ENCODE data around the gene FHL2.
A peak's percentile ranks its signal among the peaks of the same experiment; 100 is the strongest.
"Not testable (repeated sequence)": the region's sequence is repeated elsewhere in the genome, so short reads cannot be mapped to it uniquely, and the experiment has no call there.

Gene FHL2

DNA sequence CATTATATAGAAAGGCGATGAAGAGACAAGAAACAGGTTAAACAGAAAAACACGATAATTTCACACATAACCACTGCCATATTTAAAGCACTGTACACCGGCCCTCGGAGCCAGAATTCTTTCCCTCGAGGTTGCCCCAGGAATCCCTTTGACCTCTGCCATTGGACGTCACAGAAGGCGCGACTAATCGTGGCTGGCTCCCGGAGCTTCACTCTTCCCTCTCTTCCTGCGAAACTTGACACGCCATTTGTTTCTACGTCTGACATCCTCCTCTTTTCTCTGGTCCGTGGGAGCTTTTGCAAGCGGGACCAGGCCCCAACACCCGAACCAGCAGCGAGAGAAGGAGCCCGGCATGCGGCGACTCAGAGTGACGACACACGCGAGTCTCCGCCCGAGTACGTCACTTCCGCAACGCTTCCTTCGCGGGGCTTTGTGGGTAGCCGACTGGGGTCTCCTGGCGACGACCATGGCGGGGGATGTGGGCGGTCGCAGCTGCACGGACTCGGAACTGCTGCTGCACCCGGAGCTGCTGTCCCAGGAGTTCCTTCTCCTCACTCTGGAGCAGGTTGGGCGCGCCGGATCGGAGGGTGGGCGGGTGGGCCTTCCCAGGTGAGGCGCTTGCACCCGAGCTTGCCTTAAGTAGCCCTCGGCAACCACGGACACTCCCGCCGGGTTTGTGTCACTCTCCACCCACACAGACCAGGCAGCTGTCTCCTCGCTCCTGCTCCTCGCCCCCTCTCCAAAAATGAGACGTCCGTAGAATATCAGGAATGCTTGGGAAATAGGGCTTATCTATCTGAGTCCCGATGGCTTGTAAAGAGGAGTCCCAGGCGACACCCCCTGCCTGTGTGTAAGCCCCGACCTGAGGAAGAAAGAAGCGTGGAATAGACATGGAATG is 61.5 kb downstream of the FHL2 start, which contains the start of gene C2orf49:
Gene C2orf49 (plus strand): TSS at position 419 of the 898 bp plus-strand sequence. CDS start 48 bp downstream, at position 467.
- peak; percentile 75 for DNase-seq (ENCODE audit: low read depth)

DNA sequence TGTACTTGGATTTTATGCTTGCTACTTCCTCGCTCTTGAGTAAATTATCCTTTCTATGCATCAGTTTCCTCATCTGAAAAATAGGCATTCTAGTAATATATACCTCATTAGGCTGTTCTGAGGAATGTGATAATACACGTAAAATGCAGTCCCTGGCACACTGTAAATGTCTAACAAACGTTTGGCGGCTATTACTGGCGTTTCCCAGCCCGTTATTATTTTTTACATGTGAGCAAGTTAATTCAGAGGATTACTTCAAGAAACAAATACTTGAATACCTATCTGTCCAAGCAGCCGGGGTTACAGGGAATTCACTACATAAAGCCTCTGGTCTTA is 62.1 kb downstream of the FHL2 start:
- DNase-seq (ENCODE audit: low read depth): no peak

DNA sequence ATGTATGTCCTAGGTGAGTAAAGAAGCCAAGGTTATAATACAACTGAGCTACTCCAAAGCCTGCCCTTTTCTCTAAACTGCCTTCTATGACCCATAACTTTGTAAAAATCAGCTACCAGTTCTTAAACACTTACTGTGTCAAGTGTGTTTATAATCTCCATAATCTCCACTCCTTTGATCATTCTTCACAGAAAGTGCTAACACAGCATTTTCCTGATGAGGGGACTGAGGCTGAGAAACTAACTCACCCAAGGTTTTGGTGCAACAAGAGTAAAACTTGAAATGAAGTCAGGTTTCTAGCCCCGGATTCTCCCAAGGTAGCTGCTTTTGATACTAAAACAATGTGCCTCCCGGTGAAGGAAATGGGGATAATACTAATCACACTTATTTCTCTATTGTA is 63.4 kb downstream of the FHL2 start:
- DNase-seq (ENCODE audit: low read depth): no peak

DNA sequence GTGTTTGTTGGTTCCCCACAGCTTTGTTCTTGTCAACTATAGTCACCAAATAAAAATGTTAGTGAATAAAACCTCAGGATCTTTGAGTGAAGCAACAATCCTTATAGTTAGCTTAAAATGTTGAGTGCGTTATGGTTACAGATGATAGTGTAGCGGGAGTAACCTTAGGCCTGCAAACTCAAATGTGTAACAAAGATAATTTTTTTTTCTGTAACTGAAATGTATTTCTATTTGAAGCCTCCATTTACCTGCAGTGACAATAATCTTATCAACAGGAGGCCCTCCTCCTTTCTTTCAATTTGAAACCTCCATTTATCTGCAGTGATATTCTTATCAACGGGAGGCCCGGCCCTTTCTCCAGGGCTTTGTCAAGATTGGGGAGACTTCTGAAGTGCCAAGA is 64.6 kb downstream of the FHL2 start:
- no peak for DNase-seq (ENCODE audit: low read depth)

DNA sequence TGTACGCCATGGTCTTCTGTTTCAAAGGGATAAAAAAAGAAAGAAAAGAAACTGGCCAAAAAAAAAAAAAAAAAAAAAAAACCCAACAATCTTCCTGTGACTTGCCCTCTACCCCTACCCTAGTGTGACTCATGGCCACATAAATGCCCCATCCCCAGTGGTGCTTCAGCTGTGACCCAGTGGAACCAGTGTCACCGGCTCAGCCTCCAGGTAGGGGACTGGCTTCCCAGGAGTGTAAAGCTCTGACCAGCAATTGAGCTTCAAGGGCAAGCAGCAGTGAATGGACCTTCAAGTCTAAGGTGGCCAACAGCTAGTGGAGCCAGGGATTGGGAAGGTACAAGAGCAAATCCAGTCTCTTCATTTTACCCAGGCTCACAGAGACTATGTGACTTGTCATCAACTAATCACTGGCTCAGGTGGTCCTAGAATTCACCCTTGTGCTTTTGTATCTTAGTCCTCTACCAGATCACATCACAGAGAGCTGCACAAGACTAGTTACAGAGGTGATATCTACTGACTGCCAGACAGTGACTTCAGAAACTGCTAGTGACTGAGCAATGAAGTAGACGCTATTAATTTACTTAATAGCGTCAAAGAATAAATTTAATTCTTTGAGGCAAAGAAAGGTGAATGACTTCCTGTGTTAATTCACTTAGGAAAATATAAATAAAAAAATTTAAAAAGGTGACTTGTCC is 68.0 kb downstream of the FHL2 start:
- DNase-seq (ENCODE audit: low read depth): no peak

DNA sequence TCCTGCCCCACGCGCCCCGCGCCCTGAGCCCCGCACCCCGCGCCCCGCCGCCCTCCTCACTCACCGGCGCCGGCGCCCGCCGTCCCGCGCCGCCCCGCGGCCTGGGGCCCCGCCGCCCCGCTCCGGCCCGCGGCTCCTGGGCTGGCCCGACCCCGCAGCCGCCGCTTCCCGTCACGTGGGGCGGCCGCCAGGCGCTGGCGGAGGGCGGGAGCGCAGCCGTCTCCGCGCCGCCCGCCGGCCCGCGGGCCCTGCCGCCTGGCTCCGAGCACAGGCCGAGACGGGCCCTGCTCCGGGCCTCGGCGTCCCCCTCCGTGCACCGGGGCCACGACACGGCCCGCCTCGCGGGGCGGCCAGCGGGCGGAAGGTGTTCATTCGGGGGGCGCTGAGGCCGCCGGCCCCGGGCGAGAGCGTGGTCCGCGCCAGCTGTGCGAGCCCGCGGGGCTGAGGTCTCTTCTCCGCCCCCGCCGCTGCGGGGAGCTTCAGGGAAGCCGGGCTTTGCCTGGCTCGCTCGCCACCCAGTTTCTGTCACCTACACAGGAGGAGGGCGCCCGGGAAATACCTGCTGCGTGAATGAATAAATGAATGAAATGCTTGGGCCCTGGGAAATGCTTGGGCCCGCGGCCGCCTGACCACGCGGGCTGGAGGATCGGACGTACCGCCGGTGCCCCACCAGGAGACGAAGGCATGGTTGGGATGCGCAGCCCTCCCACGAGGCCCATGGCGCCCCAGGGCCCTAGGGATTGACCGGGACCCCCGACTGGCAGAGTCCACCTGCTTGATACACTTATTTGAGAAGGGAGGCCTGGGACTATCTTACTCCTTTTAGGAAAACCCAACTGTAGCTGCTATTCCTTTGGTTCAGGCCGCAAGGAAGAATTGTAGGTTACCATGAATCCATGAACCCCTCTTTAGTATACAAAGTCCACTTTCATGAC is 69.0 kb downstream of the FHL2 start, which contains the start of gene TGFBRAP1:
Gene TGFBRAP1 (minus strand): TSS at position 175 of the 935 bp plus-strand sequence. CDS start 21,434 bp downstream, outside the sequence.
- DNase-seq (ENCODE audit: low read depth): no peak

DNA sequence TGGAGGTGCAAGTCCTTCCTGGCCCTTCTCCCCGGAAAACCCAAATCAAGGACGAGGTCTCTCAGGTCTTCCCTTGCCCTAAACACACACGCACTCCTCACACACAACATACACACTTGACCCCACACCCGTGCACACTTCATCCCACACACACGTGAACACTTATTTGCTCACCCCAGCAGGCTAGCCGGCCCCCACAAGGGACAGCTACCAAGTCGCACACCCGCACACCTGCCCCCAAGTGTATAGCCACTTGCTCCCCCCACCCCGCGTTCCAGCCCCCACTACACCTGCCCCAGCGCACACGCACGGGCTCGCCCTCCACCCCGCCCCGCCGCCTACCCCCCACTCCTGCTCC is 69.7 kb downstream of the FHL2 start:
- no peak for DNase-seq (ENCODE audit: low read depth)

DNA sequence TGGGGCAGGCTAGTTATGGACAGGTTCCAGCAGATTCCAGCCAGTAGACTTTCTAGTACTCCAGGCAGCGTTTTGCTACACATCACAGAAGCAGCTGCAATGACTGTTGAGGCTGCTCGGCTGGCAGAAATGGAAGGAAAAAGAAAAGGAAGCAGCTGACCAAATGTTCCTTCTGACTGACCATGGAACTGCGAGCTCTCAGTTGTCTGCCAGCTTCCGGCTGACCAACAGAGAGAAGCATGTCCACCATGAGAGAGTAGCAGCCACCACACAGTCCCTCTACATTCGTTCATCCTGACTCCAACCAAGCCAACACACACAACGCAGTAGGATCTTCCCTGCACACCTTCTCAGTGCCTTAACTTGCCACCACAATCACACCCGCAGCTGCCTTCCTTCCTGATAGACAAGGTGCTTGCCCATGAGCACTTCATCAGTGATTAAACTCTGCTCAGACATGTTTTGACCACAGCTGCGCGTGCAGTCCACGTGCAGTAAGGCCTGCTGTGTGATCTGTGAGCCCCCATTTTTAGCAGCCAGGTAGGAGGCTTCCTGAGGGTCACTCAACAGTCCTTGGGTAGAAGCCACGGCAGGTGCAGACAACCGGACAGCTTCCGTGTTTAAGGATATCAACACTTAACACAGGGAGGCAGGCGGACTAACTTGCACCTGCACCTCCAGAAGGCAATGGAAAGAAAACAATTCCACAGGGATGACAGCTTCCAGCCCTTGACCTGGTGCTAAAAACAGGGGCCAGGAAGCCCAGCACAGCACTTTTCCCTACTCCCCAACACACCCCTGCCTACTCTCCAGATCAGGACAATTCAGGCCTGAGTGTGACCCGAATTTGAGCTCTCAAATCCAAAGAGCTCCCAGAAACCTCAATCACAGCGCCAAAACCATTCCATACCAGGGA is 70.3 kb downstream of the FHL2 start:
- peak; percentile 42 for DNase-seq (ENCODE audit: low read depth)

DNA sequence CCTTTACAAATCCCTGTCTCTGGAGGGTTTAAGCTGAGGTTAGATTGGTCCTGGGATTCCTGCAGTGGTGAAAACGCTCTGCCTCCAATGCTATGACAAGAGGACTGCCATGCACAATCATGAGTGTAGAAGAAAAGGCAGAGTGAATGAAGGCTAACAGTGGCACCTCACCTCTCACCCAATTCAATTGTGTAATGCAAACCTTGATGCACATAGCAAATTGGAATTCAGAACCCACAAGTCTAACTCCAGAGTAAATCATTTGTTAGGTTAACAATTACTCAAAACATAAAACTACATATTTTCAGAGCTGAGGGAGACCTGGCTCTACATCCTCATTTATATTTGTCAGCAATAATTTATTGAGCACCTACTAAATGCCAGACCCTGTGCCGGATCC is 71.2 kb downstream of the FHL2 start:
- DNase-seq (ENCODE audit: low read depth): no peak

DNA sequence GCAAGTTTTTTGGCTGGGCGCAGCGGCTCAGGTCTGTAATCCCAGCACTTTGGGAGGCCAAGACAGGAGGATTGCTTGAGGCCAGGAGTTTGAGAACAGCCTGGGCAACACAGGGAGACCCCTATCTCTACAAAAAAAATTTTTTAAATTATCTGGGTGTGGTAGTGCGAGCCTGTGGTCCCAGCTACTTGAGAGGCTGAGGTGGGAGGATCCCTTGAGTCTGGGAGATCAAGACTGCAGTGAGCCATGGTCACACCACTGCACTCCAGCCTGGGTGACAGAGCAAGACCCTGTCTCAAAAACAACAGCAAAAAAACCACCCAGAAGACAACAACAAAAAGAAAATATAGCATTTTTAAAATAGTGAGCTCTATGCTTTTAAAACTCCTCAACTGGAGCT is 71.6 kb downstream of the FHL2 start:
- DNase-seq (ENCODE audit: low read depth): not testable (repeated sequence)

DNA sequence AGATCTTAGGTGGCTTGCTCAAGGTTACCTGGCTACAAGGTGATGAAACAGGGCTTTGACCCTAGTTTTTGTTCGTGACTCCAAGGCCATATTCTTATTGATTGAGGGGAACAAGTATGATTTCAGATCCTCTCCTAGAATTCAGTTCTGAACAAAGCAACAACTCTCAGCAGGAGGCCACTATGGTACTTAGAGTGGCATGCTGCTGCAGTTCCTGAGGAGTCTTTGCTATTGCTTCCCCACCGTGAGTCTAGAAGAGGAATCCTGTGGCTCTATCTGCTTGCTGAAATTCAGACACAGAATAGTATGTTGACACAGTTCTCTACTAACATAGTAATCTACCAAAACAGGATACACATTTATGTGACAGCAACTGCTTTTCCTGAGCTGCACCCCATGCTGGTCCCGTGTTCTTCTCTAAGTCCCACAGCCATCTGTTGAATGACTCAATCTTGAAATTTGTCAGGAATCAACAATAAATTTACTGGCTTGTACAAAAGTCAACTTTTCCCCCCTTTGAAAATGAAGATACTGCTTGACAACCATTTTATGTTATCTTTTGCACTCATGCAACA is 73.4 kb downstream of the FHL2 start:
- no peak for DNase-seq (ENCODE audit: low read depth)

DNA sequence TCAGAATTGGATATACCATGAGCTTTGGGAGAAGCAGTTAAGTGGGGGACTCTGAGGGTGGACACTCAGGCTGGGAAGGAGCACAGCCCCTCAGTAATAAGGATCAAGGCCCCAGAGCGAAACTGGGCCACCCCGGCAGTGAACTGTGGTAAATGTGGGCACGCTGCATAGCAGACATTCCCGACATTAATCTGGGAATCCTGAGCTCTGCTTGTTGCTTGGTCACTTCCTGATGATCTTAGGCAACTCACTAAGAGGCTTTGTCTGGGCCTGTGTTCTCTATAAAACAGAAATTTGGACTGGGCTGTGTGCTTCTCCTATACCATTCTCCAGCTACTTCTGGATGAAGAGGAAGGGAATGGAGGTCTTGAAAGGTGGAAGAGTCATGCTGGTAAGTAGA is 74.1 kb downstream of the FHL2 start:
- DNase-seq (ENCODE audit: low read depth): peak; percentile 40

DNA sequence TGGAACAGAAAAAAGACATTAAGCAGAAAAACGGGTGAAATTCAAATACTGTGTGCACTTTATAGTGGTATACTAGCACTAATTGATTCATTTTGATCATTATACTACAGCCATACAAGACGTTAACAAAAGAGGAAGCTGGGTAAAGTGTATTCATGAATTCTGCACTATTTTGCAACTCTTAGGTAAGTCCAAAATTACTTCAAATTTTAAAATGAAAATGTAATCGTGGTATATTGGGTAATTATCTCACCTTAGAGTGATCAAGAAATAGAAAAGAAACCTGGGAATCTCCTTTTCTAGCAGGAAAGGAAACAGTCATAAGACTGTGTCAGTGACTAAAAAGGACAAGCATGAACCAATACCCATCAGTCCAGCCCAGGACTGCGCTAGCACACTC is 74.8 kb downstream of the FHL2 start:
- DNase-seq (ENCODE audit: low read depth): no peak

DNA sequence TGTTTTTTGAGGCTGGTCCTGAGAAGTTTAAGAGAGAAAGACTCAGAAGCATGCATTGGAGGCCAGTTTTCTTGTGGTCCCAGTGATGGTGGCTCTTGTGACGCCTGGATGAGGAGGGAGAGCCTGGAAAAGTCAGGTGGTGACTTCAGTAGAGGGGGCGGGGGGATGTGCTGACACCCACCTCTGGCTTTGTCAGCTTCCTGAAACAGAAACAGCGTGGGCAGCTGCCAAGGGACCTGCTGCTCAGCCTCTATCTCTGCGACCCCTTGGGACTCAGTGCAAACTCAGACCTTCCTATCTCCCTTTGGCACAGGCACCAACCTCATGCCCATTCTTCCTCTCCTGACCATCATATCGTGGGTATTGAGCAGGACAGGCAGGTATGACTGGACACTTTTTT is 75.7 kb downstream of the FHL2 start:
- no peak for DNase-seq (ENCODE audit: low read depth)

DNA sequence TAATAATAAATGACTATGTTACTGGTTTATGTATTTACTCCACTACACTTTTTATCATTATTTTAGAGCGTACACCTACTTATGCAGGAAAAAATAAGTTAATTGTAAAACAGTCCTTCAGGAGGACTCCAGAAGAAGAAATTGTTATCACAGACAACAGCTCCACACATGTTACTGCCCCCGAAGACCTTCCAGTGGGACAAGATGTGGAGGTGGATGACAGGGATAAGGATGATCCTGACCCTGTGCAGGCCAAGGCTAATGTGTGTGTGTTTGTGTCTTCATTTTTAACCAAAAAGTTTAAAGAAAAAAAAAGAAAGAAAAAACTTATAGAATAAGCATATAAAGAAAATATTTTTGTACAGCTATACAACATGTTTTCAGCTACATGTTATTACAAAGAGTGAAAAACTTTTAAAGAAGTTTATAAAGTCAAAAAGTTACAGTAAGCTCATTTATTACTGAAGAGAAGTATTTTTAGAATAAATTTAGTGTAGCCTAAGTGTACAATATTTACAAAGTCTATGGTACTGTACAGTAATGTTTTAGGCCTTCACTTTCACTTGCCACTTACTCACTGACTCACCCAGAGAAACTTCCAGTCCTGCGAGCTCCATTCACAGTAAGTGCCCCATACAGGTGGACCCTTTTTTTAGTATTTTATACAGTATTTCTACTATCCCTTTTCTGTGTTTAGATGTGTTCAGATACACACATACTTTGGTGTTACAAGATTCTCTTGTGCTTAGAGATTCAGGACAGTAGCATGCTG is 76.8 kb downstream of the FHL2 start:
- DNase-seq (ENCODE audit: low read depth): no peak

DNA sequence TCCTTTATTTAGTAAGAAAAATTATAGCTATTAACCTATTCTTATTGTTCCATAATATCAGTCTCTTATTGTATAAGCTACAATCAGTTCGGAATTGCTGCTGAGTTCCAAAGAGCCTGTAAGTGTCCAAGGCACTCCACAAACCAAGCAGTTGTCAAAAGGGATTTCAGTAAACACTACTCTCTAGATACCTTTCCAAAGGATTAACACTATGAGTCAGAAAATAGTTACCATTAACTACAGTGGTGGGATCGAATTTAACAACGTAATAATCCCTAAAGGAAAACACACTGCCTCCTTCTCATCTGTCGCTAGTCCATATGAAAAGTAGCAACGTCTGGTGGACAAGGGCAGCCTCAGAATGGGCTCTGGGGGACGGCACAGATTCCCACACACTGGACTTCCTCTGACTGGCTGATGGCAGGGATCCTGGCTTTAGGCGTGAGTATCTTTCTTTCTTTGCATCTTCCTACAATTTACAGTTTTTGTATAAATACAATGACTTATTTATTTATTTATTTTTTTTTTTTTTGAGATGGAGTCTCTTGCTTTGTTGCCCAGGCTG is 78.1 kb downstream of the FHL2 start:
- no peak for DNase-seq (ENCODE audit: low read depth)

DNA sequence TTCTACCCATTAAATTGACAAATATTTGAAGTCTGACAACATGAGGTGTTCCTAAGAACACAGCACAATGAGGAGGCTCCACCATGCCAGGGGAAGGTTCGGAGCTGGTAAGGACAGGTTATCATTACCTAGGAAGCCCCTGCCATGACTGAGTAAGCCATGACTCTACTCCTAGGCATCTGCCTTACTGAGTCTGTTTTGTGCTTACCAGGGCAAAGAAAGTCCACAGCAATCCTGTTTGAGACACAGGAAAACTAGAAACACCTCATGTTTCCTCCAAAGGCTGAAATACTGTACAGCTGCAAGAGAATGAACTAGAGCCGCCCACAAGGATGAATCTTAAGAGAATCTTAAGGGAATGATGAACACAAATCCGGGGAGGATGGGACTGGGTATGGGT is 80.9 kb downstream of the FHL2 start:
- DNase-seq (ENCODE audit: low read depth): no peak

DNA sequence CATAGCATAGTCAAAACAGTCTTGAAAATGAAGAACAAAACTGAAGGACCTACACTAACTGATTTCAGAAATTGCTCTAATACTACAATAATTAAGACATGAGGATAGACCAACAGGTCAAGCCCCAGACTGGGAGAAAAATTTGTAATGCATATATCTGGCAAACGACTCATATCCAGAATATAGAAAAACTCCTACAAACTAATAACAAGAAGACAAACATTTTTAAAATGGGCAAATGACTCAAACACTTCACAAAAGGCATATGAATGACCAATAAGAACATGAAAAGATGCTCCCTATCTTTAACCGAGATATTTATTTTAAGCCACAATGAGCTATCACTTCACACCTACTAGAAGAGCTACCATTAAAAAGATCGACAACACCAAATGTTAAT is 83.5 kb downstream of the FHL2 start:
- DNase-seq (ENCODE audit: low read depth): no peak

DNA sequence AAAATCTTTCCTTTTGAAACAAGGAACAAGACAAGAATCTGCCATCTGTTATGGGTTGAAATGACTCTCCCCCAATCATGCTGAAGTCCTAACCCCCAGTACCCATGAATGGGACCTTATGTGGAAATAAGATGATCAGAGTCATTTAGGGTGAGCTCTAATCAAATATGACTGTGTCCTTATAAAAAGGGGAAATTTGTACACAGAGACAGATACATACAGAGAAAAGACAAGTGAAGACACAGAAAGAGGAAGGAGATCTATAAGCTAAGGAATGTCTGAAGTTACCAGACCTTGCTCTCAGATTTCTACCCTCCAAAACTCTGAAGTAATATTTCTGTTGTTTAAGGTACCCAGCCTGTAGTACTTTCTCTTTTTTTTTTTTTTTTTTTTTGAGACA is 85.0 kb downstream of the FHL2 start:
- DNase-seq (ENCODE audit: low read depth): no peak
